Vagina (tissue), 2 donors: ENCODE results near the gene DACT2. TPM values are rescaled to one million over a fixed set of nuclear protein-coding genes. Genes with fewer than 3 reads are reported as not detected.
"Not testable (repeated sequence)": the region's sequence is repeated elsewhere in the genome, so short reads cannot be mapped to it uniquely, and the experiment has no call there.

ENCODE experiments used
- DNase-seq, 2 donors: peaks; one replicate each; pipeline ENCODE4 v3.0.0-alpha.2; 2017; ENCODE audit errors: extremely low spot score in 2 of 2
- H3K27ac ChIP-seq: fragments of 200-600 bp; sonication (generic); one replicate; pipeline ENCODE4 v1.5.1; 2019
- H3K27me3 ChIP-seq: fragments of 200-600 bp; sonication (generic); one replicate; pipeline ENCODE4 v1.5.1; 2019
- H3K36me3 ChIP-seq, 2 donors: fragments of 200-600 bp; sonication (generic); one replicate each; pipeline ENCODE4 v1.5.1; 2017 to 2019
- H3K4me1 ChIP-seq: fragments of 200-600 bp; sonication (generic); one replicate; pipeline ENCODE4 v1.5.1; 2019
- H3K4me3 ChIP-seq, 2 donors: fragments of 200-600 bp; sonication (generic); 1 replicate in 1 of 2; 2 replicates in 1 of 2; pipeline ENCODE4 v1.5.1; 2016 to 2019
- H3K9me3 ChIP-seq: fragments of 200-600 bp; sonication (generic); one replicate; pipeline ENCODE4 v1.5.1; 2019
- POLR2A ChIP-seq, 2 donors: fragments of 450-650 bp; IDR thresholded peaks; one replicate each; pipeline ENCODE4 v1.6.1; 2017; ENCODE audit warnings: antibody characterized with exemption in 2 of 2, mild to moderate bottlenecking in 2 of 2, moderate library complexity in 2 of 2
- POLR2AphosphoS5 ChIP-seq, 2 donors: sonication (generic); formaldehyde crosslinking; IDR thresholded peaks; one replicate each; pipeline ENCODE4 v1.9.0; 2017; ENCODE audit warnings: antibody characterized with exemption in 2 of 2, mild to moderate bottlenecking in 2 of 2, low read depth in 1 of 2; ENCODE audit not compliant: insufficient read depth in 1 of 2
- intact Hi-C: fragments of 100-400 bp; cut with DNase I; formaldehyde crosslinking; loops from one replicate; pipeline ENCODE4 v1.15.1; 2023
- total RNA-seq: library from RNA; depleted of rRNA; stranded (reverse); fragments of >200 nt; gene quantifications from one replicate; pipeline ENCODE4 v1.2.3, GENCODE V29; 2016
- TF ChIP-seq, protein P1 (sequence below), 3 experiments: fragments of 450-650 bp in 2 of 3; fragments of 200-600 bp in 1 of 3; sonication (generic) in 1 of 3; IDR thresholded peaks; one replicate each; pipeline ENCODE4 v1.5.1; 2017 to 2019; ENCODE audit warnings: antibody characterized with exemption in 3 of 3, mild to moderate bottlenecking in 2 of 3, moderate library complexity in 2 of 3

Gene DACT2
- total RNA-seq, 1 donor from 2014 or later: 1.5 TPM

DNA sequence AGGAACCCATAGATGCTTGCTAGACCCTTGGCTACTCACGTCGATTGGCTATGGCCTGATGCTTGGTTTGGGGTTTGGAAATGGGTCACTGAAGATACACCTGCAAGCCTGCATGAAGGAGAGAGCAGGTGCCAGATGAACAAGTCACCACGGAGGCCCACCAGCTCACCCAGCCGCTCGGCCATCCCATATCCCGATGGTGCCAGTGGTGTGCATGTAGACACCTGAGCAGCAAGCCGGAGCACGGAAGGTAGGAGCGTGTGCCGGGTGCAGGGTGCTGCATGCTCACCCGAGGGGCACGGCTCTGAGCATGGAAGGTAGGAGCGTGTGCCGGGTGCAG, 35.9 kb downstream of the DACT2 start:
- TF ChIP-seq POLR2AphosphoS5 (IDR thresholded peaks at IDR 0.05; ENCODE audit: insufficient read depth in 1 of 2, low read depth in 1 of 2): no peak
- TF ChIP-seq, protein P1, sequence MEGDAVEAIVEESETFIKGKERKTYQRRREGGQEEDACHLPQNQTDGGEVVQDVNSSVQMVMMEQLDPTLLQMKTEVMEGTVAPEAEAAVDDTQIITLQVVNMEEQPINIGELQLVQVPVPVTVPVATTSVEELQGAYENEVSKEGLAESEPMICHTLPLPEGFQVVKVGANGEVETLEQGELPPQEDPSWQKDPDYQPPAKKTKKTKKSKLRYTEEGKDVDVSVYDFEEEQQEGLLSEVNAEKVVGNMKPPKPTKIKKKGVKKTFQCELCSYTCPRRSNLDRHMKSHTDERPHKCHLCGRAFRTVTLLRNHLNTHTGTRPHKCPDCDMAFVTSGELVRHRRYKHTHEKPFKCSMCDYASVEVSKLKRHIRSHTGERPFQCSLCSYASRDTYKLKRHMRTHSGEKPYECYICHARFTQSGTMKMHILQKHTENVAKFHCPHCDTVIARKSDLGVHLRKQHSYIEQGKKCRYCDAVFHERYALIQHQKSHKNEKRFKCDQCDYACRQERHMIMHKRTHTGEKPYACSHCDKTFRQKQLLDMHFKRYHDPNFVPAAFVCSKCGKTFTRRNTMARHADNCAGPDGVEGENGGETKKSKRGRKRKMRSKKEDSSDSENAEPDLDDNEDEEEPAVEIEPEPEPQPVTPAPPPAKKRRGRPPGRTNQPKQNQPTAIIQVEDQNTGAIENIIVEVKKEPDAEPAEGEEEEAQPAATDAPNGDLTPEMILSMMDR (IDR thresholded peaks at IDR 0.05): no peak
- TF ChIP-seq POLR2A (IDR thresholded peaks at IDR 0.05): no peak
- Histone ChIP-seq H3K4me1 (no peaks in the 10 kb centered on the region), H3K36me3 (no peaks in the 10 kb centered on the region), H3K9me3 (no peaks in the 10 kb centered on the region), H3K27me3 (no peaks in the 10 kb centered on the region), H3K27ac (no peak overlapping the region), H3K4me3 (no peak overlapping the region)
- intact Hi-C loops: no loop called here
- no peak for DNase-seq

DNA sequence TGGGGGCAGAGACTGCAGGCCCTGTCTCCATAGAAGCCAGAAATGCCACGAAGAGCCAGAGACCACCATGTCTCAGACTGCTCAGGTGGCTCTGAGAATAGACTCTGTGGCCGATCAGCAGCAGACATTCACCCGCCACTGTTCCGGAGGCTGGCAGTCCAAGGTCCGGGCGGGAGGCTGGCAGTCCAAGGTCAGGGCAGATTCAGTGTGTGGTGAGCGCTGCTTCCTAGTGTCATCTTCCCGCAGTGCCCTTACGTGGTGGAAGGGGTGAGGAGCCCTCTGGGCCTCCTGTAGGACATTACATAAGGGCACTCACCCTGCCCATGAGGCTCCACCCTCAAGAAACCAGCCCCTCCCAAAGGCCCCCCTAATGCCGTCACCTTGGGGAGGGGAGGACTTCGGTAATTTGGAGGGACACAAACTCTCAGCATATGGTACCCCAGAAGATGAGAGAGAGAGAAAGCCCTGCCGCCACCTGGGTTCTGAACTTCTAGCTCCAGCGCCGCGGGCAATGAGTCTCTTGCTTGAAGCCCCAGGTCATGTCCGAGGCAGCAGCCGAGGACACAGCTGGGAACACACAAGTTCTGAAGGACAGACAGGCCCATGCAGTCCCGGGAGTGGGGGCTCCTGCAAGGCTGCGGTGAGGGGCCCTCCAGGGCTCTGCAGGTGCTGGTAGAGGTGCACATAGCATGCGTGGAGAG, 36.4 kb downstream of the DACT2 start:
- Histone ChIP-seq H3K9me3 (no peaks in the 10 kb centered on the region), H3K4me3 (no peak overlapping the region), H3K4me1 (no peaks in the 10 kb centered on the region), H3K36me3 (no peaks in the 10 kb centered on the region), H3K27ac (no peak overlapping the region), H3K27me3 (no peaks in the 10 kb centered on the region)
- DNase-seq: no peak
- intact Hi-C loops: no loop called here
- TF ChIP-seq, protein P1 (IDR thresholded peaks at IDR 0.05): no peak
- TF ChIP-seq POLR2A (IDR thresholded peaks at IDR 0.05) (no peak), POLR2AphosphoS5 (IDR thresholded peaks at IDR 0.05; ENCODE audit: insufficient read depth in 1 of 2, low read depth in 1 of 2) (no peak)

DNA sequence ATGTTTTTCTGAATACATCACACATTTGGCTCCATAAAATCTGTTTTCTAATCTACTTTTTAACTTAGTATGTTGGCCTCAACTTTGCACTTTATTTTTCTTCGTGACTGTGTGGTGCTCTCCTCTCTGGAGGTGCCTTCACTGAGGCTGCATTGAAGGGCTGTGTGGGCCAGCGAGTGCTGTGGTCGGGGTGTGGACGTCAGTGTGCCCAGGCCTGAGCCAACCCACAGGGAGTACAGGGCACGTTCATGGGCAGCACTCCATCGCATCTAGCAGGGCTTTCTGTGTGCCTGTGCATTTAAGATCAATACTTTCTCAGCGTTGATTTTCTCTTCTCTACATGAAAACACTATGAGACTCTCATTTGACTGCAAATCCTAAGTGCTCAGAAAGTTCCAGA, 37.8 kb downstream of the DACT2 start:
- Histone ChIP-seq H3K27me3 (no peaks in the 10 kb centered on the region), H3K9me3 (no peaks in the 10 kb centered on the region), H3K36me3 (no peaks in the 10 kb centered on the region), H3K4me3 (no peak overlapping the region), H3K4me1 (no peaks in the 10 kb centered on the region), H3K27ac (no peak overlapping the region)
- intact Hi-C loops: no loop called here
- TF ChIP-seq POLR2A (IDR thresholded peaks at IDR 0.05) (no peak), POLR2AphosphoS5 (IDR thresholded peaks at IDR 0.05; ENCODE audit: insufficient read depth in 1 of 2, low read depth in 1 of 2) (no peak)
- TF ChIP-seq, protein P1 (IDR thresholded peaks at IDR 0.05): no peak
- no peak for DNase-seq

DNA sequence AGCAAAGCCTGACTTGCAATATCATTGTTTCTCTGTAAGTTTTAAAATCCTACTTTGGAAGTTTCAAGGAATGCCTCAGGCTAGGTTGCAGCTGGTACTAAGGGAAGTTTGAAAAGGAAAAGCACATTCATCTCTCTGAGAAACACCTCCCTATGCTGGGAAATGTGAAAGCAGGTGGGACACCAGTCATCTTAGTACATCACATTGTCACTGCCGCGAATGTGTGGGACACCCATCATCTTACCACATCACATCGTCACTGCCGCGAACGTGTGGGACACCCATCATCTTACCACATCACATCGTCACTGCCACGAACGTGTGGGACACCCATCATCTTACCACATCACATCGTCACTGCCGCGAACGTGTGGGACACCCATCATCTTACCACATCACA, 38.3 kb downstream of the DACT2 start:
- intact Hi-C loops, H3K4me3 ChIP-seq, H3K4me1 ChIP-seq, H3K36me3 ChIP-seq, H3K27ac ChIP-seq, DNase-seq, H3K27me3 ChIP-seq, H3K9me3 ChIP-seq: not testable (repeated sequence)

DNA sequence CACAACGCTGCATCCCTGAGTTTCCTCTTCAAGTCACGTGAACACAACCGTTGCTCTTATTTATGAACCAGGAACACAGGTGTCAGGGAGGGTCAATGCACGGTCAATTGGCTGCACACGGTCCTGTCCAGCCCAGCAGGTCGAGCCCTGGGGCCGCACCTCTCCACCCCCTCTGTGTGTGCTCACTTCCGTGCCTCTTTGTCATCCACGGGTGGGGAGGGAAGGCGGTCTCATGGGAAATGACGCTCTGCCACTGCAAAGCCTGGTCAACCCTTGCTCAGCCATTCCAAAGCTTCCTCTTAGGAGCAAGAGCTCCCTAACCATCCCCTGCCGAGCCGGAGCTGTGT, 38.7 kb downstream of the DACT2 start:
- no peaks in the 10 kb centered on the region for H3K27me3 ChIP-seq
- H3K9me3 ChIP-seq: no peaks in the 10 kb centered on the region
- no peaks in the 10 kb centered on the region for H3K36me3 ChIP-seq
- TF ChIP-seq, protein P1 (IDR thresholded peaks at IDR 0.05): no peak
- TF ChIP-seq POLR2A (IDR thresholded peaks at IDR 0.05): no peak
- intact Hi-C loops: no loop called here
- no peak overlapping the region for H3K4me3 ChIP-seq
- H3K27ac ChIP-seq: no peak overlapping the region
- DNase-seq: no peak
- no peaks in the 10 kb centered on the region for H3K4me1 ChIP-seq
